CD4-positive, alpha-beta T cell (primary cell): ENCODE results near the gene ANXA2. TPM values are rescaled to one million over a fixed set of nuclear protein-coding genes. Genes with fewer than 3 reads are reported as not detected.

Experiments used
- ATAC-seq: fragments of 200-7000 bp; cut with Tn5 transposase; one replicate; pipeline ENCODE4 v1.10.0; 2022; ENCODE audit warnings: mild to moderate bottlenecking; ENCODE audit not compliant: poor library complexity
- CTCF ChIA-PET: fragments of 350-600 bp; sonication (Branson Sonifier 250); formaldehyde crosslinking; loops from one replicate; lab custom pipeline; 2021; ENCODE audit warnings: antibody characterized with exemption, inconsistent platforms; lab: Charles Lee
- POLR2A ChIA-PET: fragments of 350-600 bp; sonication (Branson Sonifier 250); formaldehyde crosslinking; loops from one replicate; lab custom pipeline; 2021; ENCODE audit warnings: antibody characterized with exemption, inconsistent platforms; lab: Charles Lee
- DNase-seq, 14 experiments: peaks; one replicate each; pipeline ENCODE4 v3.0.0-alpha.2; 2013 to 2020; ENCODE audit warnings: mixed read lengths in 2 of 14
- H3K27ac ChIP-seq, 2 donors: one replicate each; pipeline versions ENCODE4 v1.5.1 to v1.7.0; 2013; ENCODE audit warnings: low read length in 2 of 2, low read depth in 1 of 2, mild to moderate bottlenecking in 1 of 2
- H3K27me3 ChIP-seq, 2 experiments: 1 replicate in 1 of 2; 2 replicates in 1 of 2; pipeline versions ENCODE4 v1.6.1 to v1.7.0; 2013; ENCODE audit warnings: low read length in 2 of 2, control low read depth in 1 of 2, mild to moderate bottlenecking in 1 of 2, moderate library complexity in 1 of 2; ENCODE audit not compliant: insufficient read depth in 2 of 2, control insufficient read depth in 1 of 2
- H3K36me3 ChIP-seq: one replicate; pipeline ENCODE4 v1.6.1; 2013; ENCODE audit warnings: low read length, control low read depth; ENCODE audit not compliant: insufficient read depth
- H3K4me1 ChIP-seq: one replicate; pipeline ENCODE4 v1.6.1; 2013; ENCODE audit warnings: low read length, control low read depth; ENCODE audit not compliant: insufficient read depth
- H3K4me3 ChIP-seq: one replicate; pipeline ENCODE4 v1.5.1; 2013; ENCODE audit warnings: mild to moderate bottlenecking, low read length, moderate library complexity
- H3K9me3 ChIP-seq, 2 experiments: 1 replicate in 1 of 2; 2 replicates in 1 of 2; pipeline versions ENCODE4 v1.6.1 to v1.7.0; 2013; ENCODE audit warnings: low read length in 2 of 2, mild to moderate bottlenecking in 2 of 2, control low read depth in 1 of 2, moderate library complexity in 1 of 2; ENCODE audit not compliant: control insufficient read depth in 1 of 2, insufficient read depth in 1 of 2
- H3K27ac Mint-ChIP-seq: one replicate; pipeline ENCODE4 v1.8.0; 2020; ENCODE audit warnings: mixed read lengths
- H3K27me3 Mint-ChIP-seq: one replicate; pipeline ENCODE4 v1.8.0; 2021; ENCODE audit warnings: mixed read lengths
- H3K36me3 Mint-ChIP-seq: one replicate; pipeline ENCODE4 v1.8.0; 2021; ENCODE audit warnings: low read depth, mixed read lengths
- H3K4me1 Mint-ChIP-seq: one replicate; pipeline ENCODE4 v1.8.0; 2021; ENCODE audit warnings: low read depth, mixed read lengths
- H3K4me3 Mint-ChIP-seq: one replicate; pipeline ENCODE4 v1.8.0; 2020; ENCODE audit warnings: mild to moderate bottlenecking, mixed read lengths
- H3K9me3 Mint-ChIP-seq: one replicate; pipeline ENCODE4 v1.8.0; 2020; ENCODE audit warnings: mixed read lengths
- CTCF ChIP-seq: fragments of 200-600 bp; IDR thresholded peaks from one replicate; pipeline ENCODE4 v1.8.0; 2022; ENCODE audit warnings: antibody characterized with exemption, mild to moderate bottlenecking
- intact Hi-C, 2 experiments: fragments of 100-400 bp; cut with DNase I in 1 of 2; cut with micrococcal nuclease in 1 of 2; formaldehyde crosslinking; loops; one replicate each; pipeline versions ENCODE4 v1.15.1 to v1.9.0; 2023 to 2025; cut with DNase I, micrococcal nuclease
- polyA plus RNA-seq, 2 donors: library from polyadenylated mRNA; unstranded; fragments of 120-200 nt; gene quantifications; one replicate each; pipeline ENCODE4 v1.2.1, GENCODE V29; 2013
- total RNA-seq, 174 experiments: library from RNA in 2 of 174; stranded (reverse) in 2 of 174; gene quantifications; one replicate each; pipeline ENCODE4 v1.2.3 and lab custom pipeline; 2021 to 2026

ANXA2 gene
- total RNA-seq (10 to 100 TPM; 70.8 to 74.5 TPM), total RNA-seq (lab: John Stamatoyannopoulos, UW) (53.5 to 441 (median 127) reads per million in 172 experiments)
- polyA plus RNA-seq (2013, experiment 1 of 2), result 230 TPM
- polyA plus RNA-seq (2013, experiment 2 of 2), result 218 TPM

DNA sequence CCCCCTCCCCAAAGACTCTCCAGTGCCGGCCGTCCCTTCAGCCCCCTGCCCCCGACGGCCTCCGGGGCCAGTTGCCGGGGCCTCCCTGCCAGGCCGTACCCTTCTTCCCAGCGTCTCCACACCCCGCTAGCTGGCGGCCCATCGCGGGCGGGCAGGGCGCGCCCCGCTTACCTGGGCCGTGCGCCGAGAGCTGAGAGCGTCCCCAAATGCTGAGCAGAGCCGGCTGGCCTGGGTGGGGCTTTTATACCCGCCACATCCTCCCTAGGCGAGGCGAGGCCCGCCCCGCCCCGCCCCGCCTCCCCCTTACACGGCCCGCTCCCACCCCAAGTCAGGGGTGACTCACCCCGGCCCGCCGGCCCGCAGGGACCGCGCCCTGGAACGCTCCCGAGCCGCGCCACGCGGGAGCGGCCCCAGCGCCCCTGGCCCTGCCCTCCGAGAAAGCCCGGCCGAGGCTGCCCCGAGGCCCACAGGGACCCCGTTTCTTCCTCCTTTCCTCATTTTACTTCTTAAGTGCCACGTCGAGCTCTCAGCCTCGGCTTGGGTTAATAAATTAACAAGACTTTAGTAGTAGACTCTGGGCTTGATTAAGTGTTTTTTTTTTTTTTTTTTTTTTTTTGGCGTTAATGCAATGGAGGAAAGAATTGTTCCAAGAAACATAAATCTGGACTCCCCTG, at the start of gene ANXA2:
Gene ANXA2, minus strand, starts transcription at position 215 of the 674 bp plus-strand sequence. CDS start 11,911 bp downstream, outside the sequence.
- peak within 1 kb of the TSS; percentile 92 for H3K4me3 Mint-ChIP-seq
- TF ChIP-seq CTCF, result no peak
- no peaks in the 10 kb centered on the region for H3K9me3 Mint-ChIP-seq
- ChIA-PET CTCF (interaction anchor here (0.5 to 1.7 kb wide), 5 partner anchors 11 to 706 kb away, joined by 3 to 8 read pairs (median 3); no protein-coding TSS in a partner anchor), POLR2A (interaction anchor here (0.5 to 2.4 kb wide), 25 partner anchors 9 to 1648 kb away, joined by 3 to 25 read pairs (median 4); partner anchors contain the start of genes BNIP2, GTF2A2 and ICE2)
- DNase-seq (peak; percentile 66 to 93 (median 84)), ATAC-seq (peak; percentile 77)
- intact Hi-C loops, result loop anchor here (2.0 to 10.0 kb wide), 5 partner anchors 81 to 741 kb away; partner anchors contain the start of genes BNIP2 (in 1 of the 2), GTF2A2 (in 1 of the 2) and ICE2 (in 1 of the 2)
- H3K36me3 ChIP-seq, result peaks cover 13% of the 10 kb centered on the region
- H3K4me1 Mint-ChIP-seq, result peaks cover 48% of the 10 kb centered on the region
- peaks cover 58% of the 10 kb centered on the region for H3K4me1 ChIP-seq
- H3K4me3 ChIP-seq, result peak within 1 kb of the TSS; percentile 72
- H3K27ac ChIP-seq, result peak within 1 kb of the TSS; percentile 37 to 75
- peaks cover 10% of the 10 kb centered on the region for H3K27me3 Mint-ChIP-seq
- peak within 1 kb of the TSS; percentile 97 for H3K27ac Mint-ChIP-seq
- H3K9me3 ChIP-seq, result no peaks in the 10 kb centered on the region
- H3K36me3 Mint-ChIP-seq, result peaks cover 15% of the 10 kb centered on the region
- no peaks in the 10 kb centered on the region for H3K27me3 ChIP-seq

DNA sequence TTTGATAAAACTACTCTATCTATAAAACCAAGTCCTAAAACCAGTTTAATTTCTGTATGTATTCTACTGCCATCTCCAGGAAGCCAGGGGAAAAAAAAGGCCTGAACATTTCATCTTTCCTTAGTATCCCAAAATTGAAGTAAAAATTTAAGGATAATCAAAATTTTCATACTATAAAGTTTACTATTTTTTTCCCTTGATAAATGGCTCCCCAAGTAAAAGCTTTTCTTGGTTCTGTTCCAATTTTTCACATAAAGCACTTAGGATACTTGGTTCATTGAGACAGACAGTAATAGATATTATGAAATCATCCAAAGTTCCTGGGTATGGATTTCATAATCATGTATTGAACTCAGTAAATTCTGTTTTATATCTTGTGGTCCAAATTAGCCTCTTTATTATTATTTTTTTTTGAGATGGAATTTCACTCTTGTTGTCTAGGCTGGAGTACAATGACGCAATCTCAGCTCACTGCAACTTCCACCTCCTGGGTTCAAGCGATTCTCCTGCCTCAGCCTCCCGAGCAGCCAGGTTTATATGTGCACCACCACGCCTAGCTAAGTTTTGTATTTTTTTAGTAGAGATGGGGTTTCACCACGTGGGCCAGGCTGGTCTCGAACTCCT, 46.6 kb upstream of the ANXA2 start:
- Histone ChIP-seq H3K4me1 (no peaks in the 10 kb centered on the region), H3K27me3 (no peaks in the 10 kb centered on the region), H3K27ac (no peak overlapping the region), H3K9me3 (no peaks in the 10 kb centered on the region), H3K36me3 (peaks cover 34% of the 10 kb centered on the region), H3K4me3 (no peak overlapping the region)
- Mint-ChIP-seq H3K4me3 (no peak overlapping the region), H3K27me3 (no peaks in the 10 kb centered on the region), H3K36me3 (peaks cover 76% of the 10 kb centered on the region), H3K9me3 (no peaks in the 10 kb centered on the region), H3K27ac (no peak overlapping the region), H3K4me1 (peaks cover 4% of the 10 kb centered on the region)
- no peak for ATAC-seq
- TF ChIP-seq CTCF, result peak; percentile 52
- intact Hi-C loops, result loop anchor here (1.0 to 10.0 kb wide), 2 partner anchors 85 to 720 kb away; no protein-coding TSS in a partner anchor
- ChIA-PET POLR2A (interaction anchor here (0.7 to 0.9 kb wide), 2 partner anchors 46 to 612 kb away, joined by 3 to 4 read pairs; no protein-coding TSS in a partner anchor), CTCF (interaction anchor here (1.1 to 1.2 kb wide), 2 partner anchors 46 to 82 kb away, joined by 3 to 4 read pairs; partner anchors contain the start of gene ANXA2)
- DNase-seq, result peak in 3 of 14 experiments; percentile 9 to 14 (median 13)

DNA sequence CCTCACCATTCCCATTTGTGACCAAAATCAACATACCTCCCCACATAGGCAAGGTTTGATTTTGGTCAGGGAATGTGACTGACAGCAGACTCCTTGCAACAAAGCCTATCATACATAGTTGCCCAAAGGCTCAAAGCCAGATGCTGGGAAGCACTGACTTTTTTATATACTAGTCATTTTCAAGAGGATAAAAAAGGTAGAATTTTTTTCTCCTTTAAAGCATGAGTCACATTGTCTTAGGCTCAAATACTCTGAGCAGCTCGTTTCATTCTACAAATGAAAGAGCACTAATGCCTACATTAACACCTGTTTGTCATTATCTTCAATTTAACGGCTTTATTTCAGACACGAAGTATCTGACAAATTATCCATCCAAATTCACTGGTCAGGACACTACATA, 45.0 kb upstream of the ANXA2 start:
- Histone ChIP-seq H3K4me3 (no peak overlapping the region), H3K36me3 (peaks cover 23% of the 10 kb centered on the region), H3K27me3 (no peaks in the 10 kb centered on the region), H3K9me3 (no peaks in the 10 kb centered on the region), H3K4me1 (no peaks in the 10 kb centered on the region), H3K27ac (no peak overlapping the region)
- Mint-ChIP-seq H3K9me3 (no peaks in the 10 kb centered on the region), H3K4me1 (peaks cover 4% of the 10 kb centered on the region), H3K27ac (no peak overlapping the region), H3K4me3 (no peak overlapping the region), H3K27me3 (no peaks in the 10 kb centered on the region), H3K36me3 (peaks cover 71% of the 10 kb centered on the region)
- ATAC-seq (no peak), DNase-seq (no peak)
- POLR2A ChIA-PET, result no interaction called here
- no peak for TF ChIP-seq CTCF
- intact Hi-C loops, result loop anchor here in 1 of 2 experiments (10.0 kb wide), 1 partner anchor 718 kb away; no protein-coding TSS in a partner anchor
- CTCF ChIA-PET, result interaction anchor here (0.6 kb wide), 1 partner anchor 772 kb away, joined by 3 read pairs; no protein-coding TSS in a partner anchor
